ENCODE data around the gene PDSS2.
A peak's percentile ranks its signal among the peaks of the same experiment; 100 is the strongest.
"Not testable (repeated sequence)": the region's sequence is repeated elsewhere in the genome, so short reads cannot be mapped to it uniquely, and the experiment has no call there.

The PDSS2 gene

DNA sequence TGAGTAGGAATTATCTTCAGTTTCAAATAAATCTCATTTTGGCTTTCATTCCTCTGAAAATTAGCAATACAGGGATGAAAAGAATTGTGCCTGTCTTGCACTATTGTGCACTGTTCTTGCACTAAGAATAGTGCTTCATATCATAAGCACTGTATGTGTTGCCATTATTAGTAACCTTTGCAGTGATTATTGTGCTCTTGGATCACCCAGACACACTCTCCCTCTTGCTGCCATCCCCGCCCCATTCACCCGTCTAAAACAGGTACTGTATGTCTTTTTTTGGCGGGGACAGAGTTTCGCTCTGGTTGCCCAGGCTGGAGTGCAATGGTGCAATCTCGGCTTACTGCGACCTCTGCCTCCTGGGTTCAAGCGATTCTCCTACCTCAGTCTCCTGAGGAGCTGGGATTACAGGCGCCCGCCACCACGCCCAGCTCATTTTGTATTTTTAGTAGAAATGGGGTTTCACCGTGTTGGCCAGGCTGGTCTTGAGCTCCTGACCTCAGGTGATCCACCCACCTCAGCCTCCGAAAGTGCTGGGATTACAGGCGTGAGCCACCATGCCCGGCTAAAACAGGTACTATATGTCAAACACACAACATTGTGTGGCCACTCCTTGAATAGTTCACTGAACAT is 324.2 kb downstream of the PDSS2 start:
- not testable (repeated sequence) for H3K23ac ChIP-seq (ENCODE audit: low read depth, low read length, poor library complexity); H2BK12ac ChIP-seq (ENCODE audit: low read length); H3K4ac ChIP-seq (ENCODE audit: low read length); H2AFZ ChIP-seq (ENCODE audit: low read length); H2BK5ac ChIP-seq (ENCODE audit: low read length); H3K9ac ChIP-seq (ENCODE audit: low read depth, low read length, poor library complexity); H3K27ac ChIP-seq (replicated peaks; ENCODE audit: low read length); H4K91ac ChIP-seq (ENCODE audit: low read depth, low read length, poor library complexity); H3K9me3 ChIP-seq (replicated peaks in 1 of 2; ENCODE audit: control insufficient read depth in 2 of 2, insufficient read depth in 1 of 2, low read depth in 1 of 2, low read length in 2 of 2); H4K8ac ChIP-seq (ENCODE audit: low read depth, low read length); H3K4me1 ChIP-seq (ENCODE audit: control insufficient read depth in 2 of 2, insufficient read depth in 1 of 2, low read depth in 1 of 2, low read length in 2 of 2); H3K27me3 ChIP-seq (ENCODE audit: control insufficient read depth in 3 of 3, insufficient read depth in 3 of 3, low read depth in 1 of 3, low read length in 3 of 3); DNase-seq (ENCODE audit: low spot score); H3K79me1 ChIP-seq (ENCODE audit: low read depth, low read length); H3K4me2 ChIP-seq (ENCODE audit: insufficient read depth, low read length, poor library complexity, severe bottlenecking); H3K14ac ChIP-seq (ENCODE audit: low read length); H2AK5ac ChIP-seq (ENCODE audit: low read depth, low read length); H3K36me3 ChIP-seq (replicated peaks in 1 of 2; ENCODE audit: control insufficient read depth in 2 of 2, insufficient read depth in 2 of 2, low read length in 2 of 2); H2BK15ac ChIP-seq (ENCODE audit: low read length); H3K4me3 ChIP-seq (ENCODE audit: low read length in 2 of 2); H2BK120ac ChIP-seq (ENCODE audit: low read depth, low read length); H3K18ac ChIP-seq (ENCODE audit: low read length)
- no CpG with 5 or more reads among the region's 14 CpGs for WGBS, 2 donors (ENCODE audit: extremely low coverage in 2 of 2, insufficient read length in 2 of 2, insufficient replicate concordance in 1 of 2)

DNA sequence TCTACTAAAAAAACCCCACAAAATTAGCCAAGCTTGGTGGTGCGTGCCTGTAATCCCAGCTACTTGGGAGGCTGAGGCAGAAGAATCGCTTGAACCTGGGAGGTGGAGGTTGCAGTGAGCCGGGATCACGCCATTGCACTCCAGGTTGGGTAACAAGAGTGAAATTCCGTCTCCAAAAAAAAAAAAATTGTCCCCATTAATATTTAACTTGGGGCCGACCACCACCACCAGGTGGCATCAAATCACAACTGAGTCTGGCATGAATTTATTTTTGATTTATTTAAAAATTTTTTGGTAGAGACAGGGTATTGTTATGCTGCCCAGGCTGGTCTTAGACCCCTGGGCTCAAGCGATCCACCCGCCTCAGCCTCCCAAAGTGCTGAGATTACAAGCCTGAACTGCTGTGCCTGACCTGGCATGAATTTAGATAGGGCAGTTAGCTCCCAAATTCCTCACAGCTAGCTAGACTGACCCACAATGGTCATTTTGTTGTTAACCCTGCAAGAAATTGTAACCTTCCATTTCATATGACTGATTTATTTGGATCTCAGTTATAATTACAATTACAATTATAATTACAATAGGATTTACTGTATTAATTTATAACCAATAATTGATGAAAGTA is 326.9 kb downstream of the PDSS2 start:
- H2AK5ac ChIP-seq (ENCODE audit: low read depth, low read length), result no peak overlapping the region
- H3K36me3 ChIP-seq (replicated peaks in 1 of 2; ENCODE audit: control insufficient read depth in 2 of 2, insufficient read depth in 2 of 2, low read length in 2 of 2), result no peaks in the 10 kb centered on the region
- no peak overlapping the region for H2BK15ac ChIP-seq (ENCODE audit: low read length)
- no peaks in the 10 kb centered on the region for H3K27me3 ChIP-seq (ENCODE audit: control insufficient read depth in 3 of 3, insufficient read depth in 3 of 3, low read depth in 1 of 3, low read length in 3 of 3)
- no peak overlapping the region for H3K4me3 ChIP-seq (ENCODE audit: low read length in 2 of 2)
- H3K14ac ChIP-seq (ENCODE audit: low read length), result no peak overlapping the region
- H4K8ac ChIP-seq (ENCODE audit: low read depth, low read length), result no peak overlapping the region
- no peak for DNase-seq (ENCODE audit: low spot score)
- no peaks in the 10 kb centered on the region for H3K4me1 ChIP-seq (ENCODE audit: control insufficient read depth in 2 of 2, insufficient read depth in 1 of 2, low read depth in 1 of 2, low read length in 2 of 2)
- H3K79me1 ChIP-seq (ENCODE audit: low read depth, low read length), result no peaks in the 10 kb centered on the region
- H2AFZ ChIP-seq (ENCODE audit: low read length), result peak overlapping the region; percentile 63
- no CpG with 5 or more reads among the region's 8 CpGs for WGBS, 2 donors (ENCODE audit: extremely low coverage in 2 of 2, insufficient read length in 2 of 2, insufficient replicate concordance in 1 of 2)
- no peak overlapping the region for H2BK5ac ChIP-seq (ENCODE audit: low read length)
- no peak overlapping the region for H3K27ac ChIP-seq (replicated peaks; ENCODE audit: low read length)
- H4K91ac ChIP-seq (ENCODE audit: low read depth, low read length, poor library complexity), result no peak overlapping the region
- H2BK120ac ChIP-seq (ENCODE audit: low read depth, low read length), result no peak overlapping the region
- H3K18ac ChIP-seq (ENCODE audit: low read length), result no peak overlapping the region
- H3K9ac ChIP-seq (ENCODE audit: low read depth, low read length, poor library complexity), result no peak overlapping the region
- H3K23ac ChIP-seq (ENCODE audit: low read depth, low read length, poor library complexity), result no peak overlapping the region
- H3K4me2 ChIP-seq (ENCODE audit: insufficient read depth, low read length, poor library complexity, severe bottlenecking), result no peak overlapping the region
- H3K9me3 ChIP-seq (replicated peaks in 1 of 2; ENCODE audit: control insufficient read depth in 2 of 2, insufficient read depth in 1 of 2, low read depth in 1 of 2, low read length in 2 of 2), result no peaks in the 10 kb centered on the region
- H2BK12ac ChIP-seq (ENCODE audit: low read length), result no peak overlapping the region
- no peak overlapping the region for H3K4ac ChIP-seq (ENCODE audit: low read length)

DNA sequence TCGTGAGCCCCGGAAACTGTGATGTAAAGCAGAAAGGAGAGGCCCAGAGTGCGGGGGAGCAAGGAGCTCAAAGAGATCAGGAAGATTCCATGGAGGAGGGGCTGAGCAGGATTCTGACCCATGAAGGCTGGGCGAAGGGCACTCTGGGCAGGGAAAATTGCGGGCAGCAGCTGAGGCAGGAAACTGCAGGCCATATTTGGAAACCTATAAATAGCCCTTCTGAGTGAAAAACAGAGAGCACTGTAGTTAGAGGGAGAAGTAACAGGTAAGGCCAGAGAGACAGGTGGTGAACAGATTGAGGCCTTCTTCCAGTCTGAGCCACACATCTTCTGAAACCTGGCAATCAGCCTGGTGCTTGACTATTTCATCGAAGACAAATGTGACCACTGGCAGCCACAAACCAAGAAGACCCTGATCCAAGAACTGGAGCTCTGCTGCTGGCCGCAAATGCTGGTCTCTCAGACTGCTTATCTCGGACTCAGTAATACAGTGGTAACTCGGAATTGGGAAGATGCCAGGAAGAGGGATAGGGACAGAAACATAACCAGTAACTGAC is 329.9 kb downstream of the PDSS2 start:
- Histone ChIP-seq H3K4me1 (ENCODE audit: control insufficient read depth in 2 of 2, insufficient read depth in 1 of 2, low read depth in 1 of 2, low read length in 2 of 2) (peaks cover 0 to 4% of the 10 kb centered on the region in 2 donors), H3K79me1 (ENCODE audit: low read depth, low read length) (no peaks in the 10 kb centered on the region), H4K8ac (ENCODE audit: low read depth, low read length) (no peak overlapping the region), H3K4ac (ENCODE audit: low read length) (no peak overlapping the region), H2BK15ac (ENCODE audit: low read length) (no peak overlapping the region), H3K9me3 (replicated peaks in 1 of 2; ENCODE audit: control insufficient read depth in 2 of 2, insufficient read depth in 1 of 2, low read depth in 1 of 2, low read length in 2 of 2) (no peaks in the 10 kb centered on the region), H3K27me3 (ENCODE audit: control insufficient read depth in 3 of 3, insufficient read depth in 3 of 3, low read depth in 1 of 3, low read length in 3 of 3) (no peaks in the 10 kb centered on the region), H2AFZ (ENCODE audit: low read length) (peak overlapping the region; percentile 53), H3K4me2 (ENCODE audit: insufficient read depth, low read length, poor library complexity, severe bottlenecking) (no peak overlapping the region), H3K36me3 (replicated peaks in 1 of 2; ENCODE audit: control insufficient read depth in 2 of 2, insufficient read depth in 2 of 2, low read length in 2 of 2) (no peaks in the 10 kb centered on the region), H2BK5ac (ENCODE audit: low read length) (no peak overlapping the region), H2BK12ac (ENCODE audit: low read length) (no peak overlapping the region), H3K27ac (replicated peaks; ENCODE audit: low read length) (no peak overlapping the region), H2BK120ac (ENCODE audit: low read depth, low read length) (no peak overlapping the region), H3K4me3 (ENCODE audit: low read length in 2 of 2) (no peak overlapping the region), H3K23ac (ENCODE audit: low read depth, low read length, poor library complexity) (no peak overlapping the region), H3K14ac (ENCODE audit: low read length) (no peak overlapping the region), H2AK5ac (ENCODE audit: low read depth, low read length) (no peak overlapping the region), H4K91ac (ENCODE audit: low read depth, low read length, poor library complexity) (no peak overlapping the region), H3K9ac (ENCODE audit: low read depth, low read length, poor library complexity) (no peak overlapping the region), H3K18ac (ENCODE audit: low read length) (no peak overlapping the region)
- no CpG with 5 or more reads among the region's 9 CpGs for WGBS, 2 donors (ENCODE audit: extremely low coverage in 2 of 2, insufficient read length in 2 of 2, insufficient replicate concordance in 1 of 2)
- DNase-seq (ENCODE audit: low spot score), result no peak

DNA sequence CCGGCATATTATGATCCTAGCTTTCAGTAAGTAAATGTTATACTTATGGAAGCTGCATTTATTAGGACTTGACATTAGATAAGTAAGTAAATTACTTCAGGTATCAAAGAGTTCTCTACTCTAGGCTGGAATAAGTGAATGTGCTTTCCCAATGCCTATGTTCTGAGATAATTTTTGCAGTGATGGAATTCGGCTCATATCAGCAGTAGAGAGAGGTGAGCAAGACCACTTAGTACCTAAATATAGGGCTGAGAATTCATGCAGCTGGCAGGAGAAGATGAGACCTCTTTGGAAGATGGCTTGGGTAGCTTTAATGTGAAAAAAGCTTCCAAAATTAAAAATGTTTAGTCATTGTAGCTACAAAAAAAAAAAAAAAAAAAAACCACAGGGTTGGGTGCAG is 330.8 kb downstream of the PDSS2 start:
- H2BK120ac ChIP-seq (ENCODE audit: low read depth, low read length), result no peak overlapping the region
- H2BK12ac ChIP-seq (ENCODE audit: low read length), result no peak overlapping the region
- no peak overlapping the region for H3K9ac ChIP-seq (ENCODE audit: low read depth, low read length, poor library complexity)
- no peak overlapping the region for H2AFZ ChIP-seq (ENCODE audit: low read length)
- no peaks in the 10 kb centered on the region for H3K9me3 ChIP-seq (replicated peaks in 1 of 2; ENCODE audit: control insufficient read depth in 2 of 2, insufficient read depth in 1 of 2, low read depth in 1 of 2, low read length in 2 of 2)
- no peak for DNase-seq (ENCODE audit: low spot score)
- H3K4me3 ChIP-seq (ENCODE audit: low read length in 2 of 2), result no peak overlapping the region
- WGBS, 2 donors (ENCODE audit: extremely low coverage in 2 of 2, insufficient read length in 2 of 2, insufficient replicate concordance in 1 of 2), result no CpG with 5 or more reads among the region's 2 CpGs
- no peak overlapping the region for H3K14ac ChIP-seq (ENCODE audit: low read length)
- H4K91ac ChIP-seq (ENCODE audit: low read depth, low read length, poor library complexity), result no peak overlapping the region
- no peak overlapping the region for H4K8ac ChIP-seq (ENCODE audit: low read depth, low read length)
- H3K27ac ChIP-seq (replicated peaks; ENCODE audit: low read length), result no peak overlapping the region
- peaks cover 0 to 4% of the 10 kb centered on the region in 2 donors for H3K4me1 ChIP-seq (ENCODE audit: control insufficient read depth in 2 of 2, insufficient read depth in 1 of 2, low read depth in 1 of 2, low read length in 2 of 2)
- H2BK5ac ChIP-seq (ENCODE audit: low read length), result no peak overlapping the region
- H3K27me3 ChIP-seq (ENCODE audit: control insufficient read depth in 3 of 3, insufficient read depth in 3 of 3, low read depth in 1 of 3, low read length in 3 of 3), result no peaks in the 10 kb centered on the region
- H2AK5ac ChIP-seq (ENCODE audit: low read depth, low read length), result no peak overlapping the region
- no peaks in the 10 kb centered on the region for H3K79me1 ChIP-seq (ENCODE audit: low read depth, low read length)
- H3K36me3 ChIP-seq (replicated peaks in 1 of 2; ENCODE audit: control insufficient read depth in 2 of 2, insufficient read depth in 2 of 2, low read length in 2 of 2), result no peaks in the 10 kb centered on the region
- no peak overlapping the region for H3K18ac ChIP-seq (ENCODE audit: low read length)
- H3K4ac ChIP-seq (ENCODE audit: low read length), result no peak overlapping the region
- H3K4me2 ChIP-seq (ENCODE audit: insufficient read depth, low read length, poor library complexity, severe bottlenecking), result no peak overlapping the region
- no peak overlapping the region for H3K23ac ChIP-seq (ENCODE audit: low read depth, low read length, poor library complexity)
- H2BK15ac ChIP-seq (ENCODE audit: low read length), result no peak overlapping the region

Data from neuronal stem cell (in vitro differentiated cells).